MG63 (cell line): Measurements from ENCODE around the gene FRY. TPM values are rescaled to one million over a fixed set of nuclear protein-coding genes. Genes with fewer than 3 reads are reported as not detected.

Experiments used
- DNase-seq: peaks from one replicate; pipeline ENCODE4 v3.0.0-alpha.2; 2020
- H3K27me3 ChIP-seq: fragments of 250-450 bp; sonication (Bioruptor Pico); 2 replicates; pipeline ENCODE4 v1.5.1; 2020; ENCODE audit warnings: mild to moderate bottlenecking, moderate library complexity
- H3K36me3 ChIP-seq: fragments of 250-450 bp; sonication (Bioruptor Pico); 2 replicates; pipeline ENCODE4 v1.5.1; 2020; ENCODE audit warnings: mild to moderate bottlenecking, moderate library complexity
- H3K4me3 ChIP-seq: fragments of 250-450 bp; sonication (Bioruptor Pico); 2 replicates; pipeline ENCODE4 v1.5.1; 2020; ENCODE audit warnings: mild to moderate bottlenecking, moderate library complexity
- H3K9me3 ChIP-seq: fragments of 250-450 bp; sonication (Bioruptor Pico); 2 replicates; pipeline ENCODE4 v1.5.1; 2020; ENCODE audit warnings: mild to moderate bottlenecking, moderate library complexity
- total RNA-seq: library from RNA; depleted of rRNA; stranded (reverse); fragments of >200 nt; shearing (Covaris generic); gene quantifications from 2 replicates; pipeline ENCODE4 v1.2.3, GENCODE V29; 2014; ENCODE audit warnings: low replicate concordance

The FRY gene
- total RNA-seq, 1 experiment from 2014 or later = 0.79 TPM

- Histone ChIP-seq H3K4me3 (no peak overlapping the region), H3K9me3 (no peaks in the 10 kb centered on the region; the same call in 1 of the 2 replicates), H3K27me3 (no peaks in the 10 kb centered on the region), H3K36me3 (no peaks in the 10 kb centered on the region)
- DNase-seq = no peak
Measured at GRCh38 chr13:32151240-32151639, 119.7 kb downstream of the FRY start.

DNA sequence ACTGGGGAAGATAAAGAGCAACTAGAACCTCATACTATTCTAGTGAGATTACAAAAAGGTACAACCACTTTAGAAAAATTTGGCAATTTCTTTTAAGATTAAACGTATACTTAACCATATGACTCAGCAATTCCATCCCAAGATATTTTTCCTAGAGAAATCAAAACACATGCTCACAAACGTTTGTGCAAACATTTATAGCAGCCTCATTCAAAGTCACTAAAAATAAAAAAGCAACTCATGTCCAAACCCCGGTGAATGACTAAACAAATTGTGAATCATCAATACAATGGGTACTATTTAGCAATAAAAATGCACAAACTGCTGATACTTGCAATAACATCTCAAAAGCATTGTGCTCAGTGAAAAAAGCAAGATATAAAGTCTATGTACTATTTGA lies 121.5 kb downstream of the FRY start:
- Histone ChIP-seq H3K27me3 (no peaks in the 10 kb centered on the region), H3K9me3 (no peaks in the 10 kb centered on the region; the same call in 1 of the 2 replicates), H3K36me3 (no peaks in the 10 kb centered on the region), H3K4me3 (no peak overlapping the region)
- no peak for DNase-seq

DNA sequence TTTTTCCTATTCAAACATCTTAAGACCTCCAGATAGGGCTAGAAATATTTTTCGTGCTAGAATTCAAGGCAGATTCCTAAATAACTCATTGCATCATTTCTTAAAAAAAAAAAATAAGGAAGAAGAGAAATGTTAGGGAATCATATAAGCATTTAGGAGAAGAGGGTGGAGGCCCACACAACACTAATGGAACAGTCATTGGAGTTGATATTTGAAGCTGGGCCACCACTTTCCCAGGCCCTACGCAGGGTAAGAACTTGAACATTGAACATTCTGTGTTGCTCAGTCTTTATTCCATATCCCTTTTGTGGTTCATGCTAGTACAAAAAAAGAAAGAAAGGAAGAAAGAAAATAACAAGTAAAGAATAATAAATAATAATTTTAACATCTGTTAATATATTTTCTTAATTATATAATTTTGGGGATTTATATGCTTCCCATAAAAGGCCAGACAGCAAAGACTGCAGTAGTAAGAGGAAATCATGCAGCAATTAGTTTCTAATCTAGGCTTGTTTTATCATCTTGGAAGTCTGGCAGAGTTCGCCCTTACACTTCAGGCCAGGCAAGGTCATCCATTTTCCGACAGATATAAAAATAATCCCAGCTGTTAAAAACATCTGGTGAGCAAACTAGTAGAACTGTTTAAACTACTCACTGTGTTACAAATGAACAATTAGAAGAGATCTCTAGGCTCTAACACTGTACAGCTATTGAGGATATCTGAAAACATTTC lies 127.7 kb downstream of the FRY start:
- Histone ChIP-seq H3K4me3 (no peak overlapping the region), H3K9me3 (no peaks in the 10 kb centered on the region), H3K36me3 (no peaks in the 10 kb centered on the region), H3K27me3 (no peaks in the 10 kb centered on the region)
- no peak for DNase-seq

DNA sequence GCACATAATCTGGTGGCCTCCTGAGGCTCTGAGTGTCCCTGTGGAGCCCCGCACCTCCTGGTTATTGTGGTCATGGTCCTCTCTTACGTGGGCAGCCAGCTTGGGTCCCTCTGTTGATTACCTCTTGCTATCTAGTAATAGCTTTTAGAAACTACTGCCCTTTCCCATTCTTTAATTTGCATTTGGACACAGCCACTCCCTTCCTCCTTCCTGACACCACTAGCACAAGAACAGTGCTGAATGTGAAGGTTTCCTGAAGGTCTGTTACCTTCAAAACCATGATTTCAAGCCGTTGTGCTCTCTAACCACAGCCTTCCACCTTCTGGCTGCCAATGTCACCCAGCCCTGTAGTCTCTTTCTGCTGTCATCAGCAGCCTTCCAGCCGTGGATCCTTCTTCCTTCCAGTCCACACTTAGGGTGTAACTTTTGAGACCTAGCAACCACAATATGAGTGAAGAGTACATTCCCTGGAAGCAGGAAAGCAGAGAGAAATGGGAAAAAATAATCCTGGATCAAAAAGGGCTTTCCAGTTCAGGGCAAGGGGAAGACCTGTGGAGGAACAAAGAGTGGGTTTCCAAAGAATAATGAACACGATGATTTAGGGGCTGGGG lies 130.9 kb downstream of the FRY start:
- Histone ChIP-seq H3K36me3 (no peaks in the 10 kb centered on the region), H3K27me3 (no peaks in the 10 kb centered on the region), H3K9me3 (no peaks in the 10 kb centered on the region), H3K4me3 (no peak overlapping the region)
- no peak for DNase-seq

DNA sequence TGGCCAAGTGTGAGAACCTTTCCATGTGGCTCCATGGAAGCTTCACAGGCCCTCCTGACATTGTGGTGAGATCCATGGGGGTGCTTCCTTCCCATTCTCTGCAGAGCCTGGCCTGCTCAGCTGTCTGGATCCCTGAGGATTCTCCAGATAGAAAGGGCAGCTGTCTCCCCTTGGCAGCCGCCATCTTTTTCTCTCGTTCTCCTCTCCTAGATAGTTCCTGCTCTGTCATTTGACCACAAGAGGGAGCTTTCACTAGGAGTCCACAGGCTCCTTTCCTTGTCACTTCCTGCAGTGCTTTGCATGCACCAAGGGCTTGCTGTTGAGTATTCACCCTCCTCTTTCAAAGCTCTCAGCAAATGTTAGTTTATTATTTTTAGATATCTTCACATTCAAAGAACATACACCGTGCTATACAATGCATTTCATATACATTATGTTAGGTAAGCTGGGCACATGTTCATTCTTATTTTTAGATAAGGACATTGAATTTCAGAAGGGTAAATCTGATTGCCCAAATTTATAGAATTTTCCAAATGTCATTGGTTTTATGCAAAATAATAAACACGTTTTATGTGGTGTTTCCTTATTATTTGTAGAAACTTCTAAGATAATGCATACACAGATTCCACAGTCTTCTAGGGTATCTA lies 133.2 kb downstream of the FRY start:
- no peaks in the 10 kb centered on the region for H3K36me3 ChIP-seq
- peak; percentile 42 for DNase-seq
- H3K4me3 ChIP-seq = no peak overlapping the region
- H3K9me3 ChIP-seq = no peaks in the 10 kb centered on the region
- no peaks in the 10 kb centered on the region for H3K27me3 ChIP-seq

GRCh38 chr13:32165796-32166195 lies 134.2 kb downstream of the FRY start:
- DNase-seq = no peak
- Histone ChIP-seq H3K27me3 (no peaks in the 10 kb centered on the region), H3K4me3 (no peak overlapping the region), H3K9me3 (no peaks in the 10 kb centered on the region), H3K36me3 (no peaks in the 10 kb centered on the region)

- H3K36me3 ChIP-seq = no peaks in the 10 kb centered on the region
- no peak for DNase-seq
- no peak overlapping the region for H3K4me3 ChIP-seq
- H3K27me3 ChIP-seq = no peaks in the 10 kb centered on the region
- no peaks in the 10 kb centered on the region for H3K9me3 ChIP-seq
Measured at GRCh38 chr13:32168131-32168530, 136.6 kb downstream of the FRY start.

- H3K9me3 ChIP-seq = no peaks in the 10 kb centered on the region
- H3K27me3 ChIP-seq = no peaks in the 10 kb centered on the region
- H3K4me3 ChIP-seq = no peak overlapping the region
- no peak for DNase-seq
- H3K36me3 ChIP-seq = no peaks in the 10 kb centered on the region
Measured at GRCh38 chr13:32170841-32171240, 139.3 kb downstream of the FRY start.

- Histone ChIP-seq H3K9me3 (no peaks in the 10 kb centered on the region), H3K27me3 (no peaks in the 10 kb centered on the region), H3K36me3 (no peaks in the 10 kb centered on the region), H3K4me3 (no peak overlapping the region)
- no peak for DNase-seq
Measured at GRCh38 chr13:32173881-32174280, 142.3 kb downstream of the FRY start.

DNA sequence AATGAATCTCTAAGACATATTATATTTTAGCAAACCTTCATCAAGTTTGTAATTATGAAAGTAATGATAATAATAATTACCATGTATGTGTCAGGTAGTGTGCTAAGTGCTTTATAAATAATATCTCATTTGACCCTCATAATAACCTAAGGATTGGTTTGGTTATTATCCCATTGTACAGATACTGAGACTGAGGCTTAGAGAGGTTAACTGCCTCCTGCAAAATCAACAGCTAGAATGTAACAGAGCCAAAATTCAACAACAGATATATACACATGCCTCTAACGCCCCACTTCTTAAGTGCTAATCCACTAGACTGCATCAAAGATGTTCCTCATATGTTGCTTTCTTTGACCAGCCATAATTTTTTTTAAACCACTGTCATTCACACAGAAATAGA lies 142.8 kb downstream of the FRY start:
- no peaks in the 10 kb centered on the region for H3K9me3 ChIP-seq
- no peaks in the 10 kb centered on the region for H3K27me3 ChIP-seq
- no peak overlapping the region for H3K4me3 ChIP-seq
- no peak for DNase-seq
- H3K36me3 ChIP-seq = no peaks in the 10 kb centered on the region

GRCh38 chr13:32175307-32175706 lies 143.7 kb downstream of the FRY start:
- H3K36me3 ChIP-seq = no peaks in the 10 kb centered on the region
- DNase-seq = no peak
- no peaks in the 10 kb centered on the region for H3K9me3 ChIP-seq
- H3K4me3 ChIP-seq = no peak overlapping the region
- no peaks in the 10 kb centered on the region for H3K27me3 ChIP-seq

- Histone ChIP-seq H3K4me3 (no peak overlapping the region), H3K27me3 (no peaks in the 10 kb centered on the region), H3K36me3 (no peaks in the 10 kb centered on the region), H3K9me3 (no peaks in the 10 kb centered on the region)
- no peak for DNase-seq
Measured at GRCh38 chr13:32175943-32176342, 144.4 kb downstream of the FRY start.

DNA sequence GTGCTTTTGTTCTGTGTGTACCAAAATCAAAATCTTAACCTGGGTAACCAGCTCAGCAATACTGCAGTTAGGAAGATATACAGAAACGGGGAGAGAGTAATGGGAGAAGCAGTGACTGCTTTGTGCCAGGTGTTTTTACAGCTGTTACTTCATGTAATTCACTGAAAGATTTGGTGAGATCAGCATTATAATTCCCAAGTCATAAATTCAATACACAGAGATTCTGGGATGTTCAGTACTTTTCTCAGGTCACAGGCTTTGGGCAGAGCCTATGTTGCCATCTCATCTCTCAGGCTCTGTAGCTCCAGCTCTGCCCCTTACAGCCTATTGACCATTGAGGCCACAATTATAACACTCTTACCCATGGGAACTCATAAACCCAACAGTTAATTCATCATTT lies 145.1 kb downstream of the FRY start:
- Histone ChIP-seq H3K9me3 (no peaks in the 10 kb centered on the region), H3K36me3 (no peaks in the 10 kb centered on the region), H3K27me3 (no peaks in the 10 kb centered on the region), H3K4me3 (no peak overlapping the region)
- no peak for DNase-seq

- no peaks in the 10 kb centered on the region for H3K36me3 ChIP-seq
- no peaks in the 10 kb centered on the region for H3K27me3 ChIP-seq
- no peaks in the 10 kb centered on the region for H3K9me3 ChIP-seq
Measured at GRCh38 chr13:32178763-32179162, 147.2 kb downstream of the FRY start.

DNA sequence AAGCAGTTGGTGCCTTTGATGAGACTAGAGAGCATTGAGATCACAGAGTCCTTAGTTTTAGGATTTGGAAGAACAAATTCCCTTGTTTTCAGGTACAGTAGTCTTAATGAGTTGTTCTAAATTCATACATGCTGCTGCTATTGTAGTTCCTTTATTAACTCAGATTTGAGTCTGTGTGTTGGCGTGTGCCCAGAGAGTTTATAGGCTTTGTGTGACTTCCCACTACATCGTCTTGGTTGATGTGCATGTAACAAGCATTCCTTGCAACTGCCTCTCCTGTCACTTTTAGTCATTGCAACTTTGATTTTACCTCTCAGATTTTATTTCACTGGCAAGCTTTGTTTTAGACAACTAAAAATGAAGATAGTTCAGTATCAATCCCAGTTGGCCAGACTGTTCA lies 148.1 kb downstream of the FRY start:
- no peak for DNase-seq
- no peaks in the 10 kb centered on the region for H3K27me3 ChIP-seq
- no peak overlapping the region for H3K4me3 ChIP-seq
- H3K9me3 ChIP-seq = no peaks in the 10 kb centered on the region
- no peaks in the 10 kb centered on the region for H3K36me3 ChIP-seq

More at GRCh38 chr13:32178763-32179162, 147.2 kb downstream of the FRY start:
- no peak overlapping the region for H3K4me3 ChIP-seq
- no peak for DNase-seq

DNA sequence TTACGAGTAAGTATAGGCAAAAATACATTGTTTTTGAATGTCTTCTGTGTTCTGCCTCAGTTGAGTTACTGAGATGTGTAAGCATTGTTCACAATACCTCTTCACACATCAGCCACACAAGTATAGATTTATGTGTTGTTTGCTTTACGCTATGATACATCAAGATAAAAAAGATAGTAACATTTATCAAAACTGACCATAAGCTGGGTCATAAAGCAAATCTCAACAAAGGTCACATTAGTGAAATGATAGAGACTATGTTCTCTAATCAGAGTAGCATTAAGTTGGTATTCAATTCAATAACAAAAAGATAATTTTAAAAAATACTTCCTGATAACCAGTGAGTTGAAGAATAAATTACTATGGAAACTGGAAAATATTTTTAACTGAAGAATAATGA lies 156.1 kb downstream of the FRY start:
- DNase-seq = no peak
- Histone ChIP-seq H3K27me3 (no peaks in the 10 kb centered on the region), H3K36me3 (no peaks in the 10 kb centered on the region), H3K4me3 (no peak overlapping the region), H3K9me3 (no peaks in the 10 kb centered on the region)

DNA sequence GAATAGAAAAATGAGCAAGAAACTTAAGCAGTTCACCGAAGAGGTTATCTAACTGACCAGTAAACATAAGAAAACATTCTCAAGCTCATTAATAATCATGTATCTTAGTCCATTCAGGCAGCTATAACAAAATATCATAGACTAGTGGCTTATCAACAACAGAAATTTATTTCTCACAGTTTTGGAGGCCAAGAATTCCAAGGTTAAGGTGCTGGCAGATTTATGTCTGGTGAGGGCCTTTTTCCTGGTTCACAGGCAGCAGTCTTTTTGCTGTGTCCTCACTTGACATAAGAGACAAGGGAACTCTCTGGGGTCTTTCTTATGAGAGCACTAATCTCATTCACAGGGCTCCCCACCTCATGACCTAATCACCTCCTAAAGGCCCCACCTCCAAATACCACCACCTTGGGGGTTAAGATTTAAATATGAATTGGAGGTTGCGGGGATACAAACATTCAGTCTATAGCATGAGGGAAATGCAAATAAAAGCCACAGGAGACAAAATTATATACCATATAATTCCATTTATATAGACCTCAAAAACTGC lies 160.0 kb downstream of the FRY start:
- H3K9me3 ChIP-seq = no peaks in the 10 kb centered on the region
- no peak overlapping the region for H3K4me3 ChIP-seq
- H3K27me3 ChIP-seq = no peaks in the 10 kb centered on the region
- no peaks in the 10 kb centered on the region for H3K36me3 ChIP-seq
- DNase-seq = no peak
